Activated T-helper 1 cell treated with Interleukin-2 at 50 U/mL for 16 hours (primary cell): ENCODE results near the gene KRT6A.
"Not testable (repeated sequence)": the region's sequence is repeated elsewhere in the genome, so short reads cannot be mapped to it uniquely, and the experiment has no call there.

Source experiments
- DNase-seq: peaks from one replicate; pipeline ENCODE4 v3.0.0-alpha.2; 2020; ENCODE audit warnings: low read depth

Gene KRT6A

GRCh38 chr12:52502877-52503276 is 9.8 kb upstream of the KRT6A start:
- DNase-seq, result no peak

GRCh38 chr12:52501490-52501889 is 8.4 kb upstream of the KRT6A start:
- DNase-seq, result no peak

- DNase-seq, result not testable (repeated sequence)
These were observed 7.5 kb upstream of the KRT6A start for GRCh38 chr12:52500574-52500973.

DNA sequence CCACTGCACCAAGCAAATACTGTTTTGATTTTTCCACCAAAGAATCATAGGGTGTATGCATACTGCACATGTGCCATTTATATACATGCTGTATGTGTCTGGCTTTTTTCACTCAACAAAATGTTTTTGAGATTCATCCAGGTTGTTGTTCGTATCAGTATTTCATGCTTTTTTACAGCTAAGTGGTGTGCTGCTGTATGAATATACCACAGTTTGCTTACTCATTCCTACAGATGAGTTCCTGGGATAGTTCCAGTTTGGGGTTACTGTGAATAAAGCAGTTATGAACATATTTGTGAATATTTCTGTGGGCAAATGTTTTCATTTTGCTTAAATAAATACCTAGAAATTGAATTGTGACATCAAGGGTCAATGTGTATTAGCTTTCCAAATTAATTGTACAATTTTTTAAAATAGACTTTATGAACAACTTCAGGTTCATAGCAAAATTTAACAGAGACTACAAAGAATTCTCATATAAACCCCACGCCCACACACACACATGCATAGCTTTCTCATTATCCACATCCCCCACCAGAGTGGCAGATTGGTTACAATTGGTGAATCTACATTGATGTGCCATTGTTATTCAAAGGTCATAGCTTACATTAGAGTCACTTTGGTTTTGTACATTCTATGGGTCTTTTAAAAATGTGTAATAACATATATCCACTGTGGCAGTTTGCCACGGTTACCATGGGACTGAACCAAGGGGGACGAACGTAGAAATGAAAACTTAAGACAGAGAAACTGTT is 6.9 kb upstream of the KRT6A start:
- DNase-seq, result no peak

- DNase-seq, result no peak
These were observed 5.9 kb upstream of the KRT6A start for GRCh38 chr12:52498946-52499345.

GRCh38 chr12:52497975-52498374 is 4.9 kb upstream of the KRT6A start:
- DNase-seq, result no peak

DNA sequence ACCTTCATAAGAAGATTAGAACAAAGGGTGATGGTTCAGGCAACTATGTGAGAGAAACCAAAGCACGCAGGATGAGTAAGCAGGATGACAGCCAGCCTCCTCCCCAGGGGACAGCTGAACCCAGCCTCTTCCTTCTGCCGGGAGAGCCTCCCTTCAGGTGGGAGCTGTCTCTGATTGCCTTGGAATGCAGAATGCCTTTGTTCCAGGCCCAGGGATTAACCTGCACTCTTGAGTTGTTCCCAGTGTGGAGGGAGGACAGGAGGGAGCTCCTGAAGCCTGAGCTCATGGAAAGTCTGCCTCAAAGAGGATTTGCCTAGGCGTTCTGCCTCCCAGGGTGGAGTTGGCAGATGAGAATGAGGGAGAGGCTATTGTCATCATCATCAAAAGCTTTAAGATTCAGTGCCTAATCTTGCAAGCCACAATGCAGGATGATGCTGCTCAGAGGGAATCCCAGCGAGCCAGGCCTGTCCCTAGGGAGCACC is 3.6 kb upstream of the KRT6A start:
- no peak for DNase-seq

DNA sequence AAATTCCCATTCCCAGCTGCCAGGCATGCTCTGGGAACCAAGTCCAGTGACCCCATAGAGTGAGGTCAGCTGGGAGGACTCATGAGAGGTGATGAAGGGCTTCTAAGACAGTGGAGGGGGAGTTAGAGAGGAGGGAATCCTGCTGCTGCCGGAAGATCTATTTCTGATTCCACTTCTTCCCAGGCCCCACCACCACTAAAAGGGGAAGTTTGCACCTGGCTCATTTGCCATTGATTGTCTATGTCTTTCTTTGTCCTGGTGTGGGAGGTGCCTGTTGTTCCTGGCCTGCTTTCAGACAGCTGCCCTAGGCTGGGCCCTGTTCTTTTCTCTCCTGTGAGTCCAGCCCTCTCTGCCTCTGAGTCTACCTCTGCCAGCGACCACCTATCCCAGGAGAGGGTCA is 3.0 kb upstream of the KRT6A start:
- no peak for DNase-seq

GRCh38 chr12:52495389-52495788 is 2.3 kb upstream of the KRT6A start:
- DNase-seq, result no peak

DNA sequence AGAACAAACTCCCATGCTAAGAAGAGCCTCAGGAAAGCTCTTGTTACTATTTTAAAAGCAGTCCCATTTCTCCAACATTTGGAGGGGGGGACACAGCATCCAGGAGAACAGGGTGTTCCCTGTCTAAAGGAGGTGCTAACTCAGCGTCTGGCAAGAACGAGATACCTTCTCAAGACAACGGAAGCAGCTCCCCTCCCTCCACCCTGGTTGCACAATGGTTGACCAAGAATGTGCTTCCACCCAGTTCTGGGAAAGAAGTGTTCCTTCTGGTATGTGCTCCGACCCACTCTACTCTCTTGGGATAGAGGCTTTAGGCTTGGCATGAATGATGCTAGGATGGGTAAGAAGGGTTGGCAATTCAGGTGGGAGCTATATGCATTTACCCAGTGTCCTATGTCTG is 1.5 kb upstream of the KRT6A start:
- DNase-seq, result no peak

DNA sequence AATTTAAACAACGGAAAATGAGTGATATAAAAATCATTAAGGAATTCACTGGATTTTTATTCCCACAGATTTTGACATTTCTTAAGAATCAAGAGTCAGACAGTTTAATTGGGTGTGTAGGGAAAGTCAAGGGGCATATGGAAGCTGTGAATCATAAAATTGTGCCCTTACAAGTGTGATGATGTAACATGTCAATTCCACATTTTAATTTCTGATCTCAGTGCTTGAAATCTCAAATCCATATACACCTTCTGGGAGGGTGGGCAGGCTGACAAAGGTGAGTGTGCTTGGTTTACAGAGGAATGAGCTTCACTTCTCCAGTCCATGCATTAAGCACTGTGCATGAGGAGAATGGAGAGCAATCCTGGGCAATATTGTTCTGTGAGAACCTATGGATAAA is 1.0 kb upstream of the KRT6A start:
- DNase-seq, result no peak

GRCh38 chr12:52492405-52492804 is 652 bp downstream of the KRT6A start:
- DNase-seq, result not testable (repeated sequence)

GRCh38 chr12:52491495-52491894 is 1.6 kb downstream of the KRT6A start:
- not testable (repeated sequence) for DNase-seq

DNA sequence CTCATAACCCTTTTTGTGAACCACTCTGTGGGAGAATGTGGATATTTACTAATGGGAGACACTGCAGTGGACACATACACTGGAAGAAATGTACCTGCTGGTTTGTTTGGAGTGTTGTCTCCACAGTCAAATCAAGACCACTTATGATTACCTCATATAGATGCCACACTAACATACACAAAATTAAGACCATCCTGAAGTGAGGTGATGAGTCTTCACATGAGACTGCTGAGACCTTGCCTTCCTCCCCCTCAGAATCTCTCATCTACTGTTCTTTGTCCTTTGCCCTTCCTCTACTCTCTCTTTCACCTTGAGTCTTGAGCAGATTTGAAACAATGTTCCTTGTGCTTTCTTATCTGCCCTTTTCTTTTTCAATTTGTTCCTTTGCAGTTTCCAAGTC is 4.3 kb downstream of the KRT6A start:
- no peak for DNase-seq

DNA sequence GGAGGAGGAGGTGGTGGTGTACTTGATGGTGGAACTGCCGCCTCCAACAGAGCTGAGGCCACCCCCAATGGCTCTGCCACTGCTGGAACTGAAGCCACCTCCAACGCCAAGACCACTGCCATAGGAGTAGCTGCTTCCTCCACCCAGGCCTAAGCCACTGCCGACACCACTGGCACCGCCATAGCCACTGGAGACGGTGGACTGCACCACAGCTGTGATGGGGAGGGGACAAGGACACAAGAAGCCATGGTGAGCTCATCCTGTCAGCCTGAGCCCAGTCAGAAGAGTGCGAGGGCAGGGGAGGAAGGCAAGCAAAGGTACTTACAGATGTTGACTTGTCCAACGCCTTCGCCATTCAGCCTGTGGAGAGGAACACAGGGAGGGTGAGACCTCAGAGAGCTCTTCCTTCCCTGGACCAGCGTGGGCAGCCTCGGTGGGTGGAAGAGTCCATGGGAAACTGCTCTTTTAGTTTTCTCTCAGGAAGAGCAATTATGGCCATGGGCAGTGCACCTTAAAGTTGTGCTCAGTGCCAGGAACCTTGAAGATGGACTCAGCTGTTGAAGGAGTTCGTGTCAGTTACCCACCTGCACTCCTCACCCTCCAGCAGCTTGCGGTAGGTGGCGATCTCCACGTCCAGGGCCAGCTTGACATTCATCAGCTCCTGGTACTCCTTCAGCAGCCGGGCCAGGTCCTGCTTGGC is 5.2 kb downstream of the KRT6A start:
- DNase-seq, result not testable (repeated sequence)

- no peak for DNase-seq
These were observed 5.8 kb downstream of the KRT6A start for GRCh38 chr12:52487211-52487610.

DNA sequence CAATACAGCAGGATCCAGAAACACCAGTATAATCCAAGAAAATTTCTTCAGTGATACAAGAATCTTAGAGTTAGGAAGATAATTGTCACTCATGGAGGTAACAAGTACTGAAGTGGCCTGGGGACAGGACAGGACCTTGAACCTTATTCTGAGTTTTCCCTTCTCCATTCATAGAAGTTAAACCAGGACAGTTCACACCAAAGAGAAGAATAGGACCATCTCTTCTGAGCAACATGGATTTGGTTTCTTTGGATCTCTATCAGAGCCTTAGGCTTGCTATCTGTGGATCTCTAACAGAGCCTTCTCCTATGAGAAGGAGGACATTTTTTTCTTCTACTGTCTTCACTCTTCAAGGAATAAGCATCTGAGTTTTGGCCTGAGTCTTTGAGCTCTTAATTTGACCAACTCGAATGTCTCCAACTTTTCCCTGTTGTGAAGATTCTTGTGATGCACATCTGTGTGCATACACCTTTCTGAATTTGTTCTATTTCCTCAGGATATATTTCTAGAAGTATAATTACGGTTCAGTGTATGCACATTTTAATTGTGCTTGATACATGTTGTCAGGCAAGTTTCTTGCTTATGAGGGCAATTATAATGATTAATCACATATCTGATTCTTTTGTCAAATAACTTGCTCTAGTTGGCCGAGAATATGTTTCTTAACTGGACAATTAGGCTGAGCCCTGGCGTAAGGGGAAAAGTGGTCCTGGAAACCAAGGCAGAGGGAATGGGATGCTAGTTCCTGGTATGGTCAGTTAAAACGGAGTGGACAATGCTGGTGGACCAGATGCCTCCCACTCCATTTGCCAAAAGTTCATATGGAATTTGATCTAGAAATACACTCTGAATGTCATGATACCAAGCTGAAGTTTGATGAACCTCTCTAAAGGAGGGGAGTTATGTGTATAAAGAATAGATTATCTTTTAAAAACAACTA is 6.6 kb downstream of the KRT6A start:
- DNase-seq, result no peak

DNA sequence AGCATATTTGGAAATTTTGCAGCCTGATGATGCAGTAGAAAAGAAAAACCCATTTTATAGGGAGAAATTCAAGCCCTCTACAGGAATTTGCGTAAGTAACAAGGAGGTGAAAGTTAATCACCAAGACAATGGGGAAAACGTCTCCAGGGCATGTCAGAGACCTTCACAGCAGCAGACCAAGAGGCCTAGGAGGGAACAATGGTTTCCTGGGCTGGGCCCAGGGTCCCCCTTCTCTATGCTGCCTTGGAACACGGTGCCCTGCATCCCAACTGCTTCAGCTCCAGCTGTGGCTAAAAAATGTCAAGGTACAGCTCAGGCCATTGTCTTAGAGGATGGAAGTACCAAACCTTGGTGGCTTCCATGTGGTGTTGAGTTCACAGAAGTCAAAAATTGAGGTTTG is 13.0 kb downstream of the KRT6A start:
- no peak for DNase-seq

- no peak for DNase-seq
These were observed 15.4 kb downstream of the KRT6A start for GRCh38 chr12:52477651-52478050.

- DNase-seq, result no peak
These were observed 18.8 kb downstream of the KRT6A start for GRCh38 chr12:52474212-52474611.

DNA sequence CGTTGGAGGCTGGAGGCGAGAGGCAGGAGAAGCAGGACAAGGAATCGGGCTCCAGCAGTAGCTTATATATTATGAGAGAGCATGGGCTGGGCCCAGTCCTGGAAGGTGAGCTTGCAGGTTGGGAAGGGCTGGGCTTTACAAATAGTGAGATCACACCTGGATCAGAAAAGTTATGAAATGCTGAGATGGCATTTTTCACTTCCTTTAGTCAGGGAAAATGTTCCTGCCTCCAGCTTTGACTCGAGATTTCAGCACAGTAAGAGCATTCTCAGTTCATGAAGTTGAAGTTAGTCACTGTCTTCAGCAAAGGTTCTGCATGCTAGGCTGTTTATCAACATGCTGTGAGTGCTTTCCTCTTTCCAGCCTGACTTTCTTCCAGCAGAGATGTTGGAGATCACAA is 19.3 kb downstream of the KRT6A start, which contains the start of gene KRT6C:
Gene KRT6C, minus strand, starts transcription at position 38 of the 400 bp plus-strand sequence. CDS start 68 bp downstream, outside the sequence.
- DNase-seq, result no peak

DNA sequence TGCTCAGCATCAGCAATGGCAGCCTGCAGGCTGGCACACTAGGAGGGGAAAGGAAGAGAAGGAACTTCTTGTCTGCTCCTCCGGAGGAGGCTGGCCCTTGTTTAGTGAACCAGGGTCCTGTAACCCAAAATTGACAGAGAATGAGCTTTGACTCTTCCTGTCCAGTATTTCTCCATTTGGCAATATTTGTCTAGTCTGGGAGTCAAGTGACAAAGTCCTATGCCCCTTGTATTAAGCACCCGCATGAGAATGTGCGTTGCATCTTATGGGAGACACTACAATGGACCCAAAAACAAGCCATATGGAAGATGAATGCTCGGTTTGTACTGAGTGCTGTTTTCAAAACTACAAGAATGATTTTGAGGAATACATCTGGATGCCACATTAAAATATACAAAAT is 23.2 kb downstream of the KRT6A start:
- DNase-seq, result no peak
